Glomerular visceral epithelial cell (primary cell): ENCODE measurements around the gene GPX8.

Source experiments
- DNase-seq: peaks from one replicate; pipeline ENCODE4 v3.0.0-alpha.2; 2016; ENCODE audit errors: extremely low spot score

GPX8 gene, protein sequence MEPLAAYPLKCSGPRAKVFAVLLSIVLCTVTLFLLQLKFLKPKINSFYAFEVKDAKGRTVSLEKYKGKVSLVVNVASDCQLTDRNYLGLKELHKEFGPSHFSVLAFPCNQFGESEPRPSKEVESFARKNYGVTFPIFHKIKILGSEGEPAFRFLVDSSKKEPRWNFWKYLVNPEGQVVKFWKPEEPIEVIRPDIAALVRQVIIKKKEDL

GRCh38 chr5:55159763-55160492, at the start of gene GPX8:
TSS of gene GPX8 (plus strand) at chr5:55160171. CDS start at chr5:55160193, 22 bp downstream.
- peak; percentile 86 for DNase-seq

- no peak for DNase-seq
Measured at GRCh38 chr5:55110217-55110616, 49.8 kb upstream of the GPX8 start.

DNA sequence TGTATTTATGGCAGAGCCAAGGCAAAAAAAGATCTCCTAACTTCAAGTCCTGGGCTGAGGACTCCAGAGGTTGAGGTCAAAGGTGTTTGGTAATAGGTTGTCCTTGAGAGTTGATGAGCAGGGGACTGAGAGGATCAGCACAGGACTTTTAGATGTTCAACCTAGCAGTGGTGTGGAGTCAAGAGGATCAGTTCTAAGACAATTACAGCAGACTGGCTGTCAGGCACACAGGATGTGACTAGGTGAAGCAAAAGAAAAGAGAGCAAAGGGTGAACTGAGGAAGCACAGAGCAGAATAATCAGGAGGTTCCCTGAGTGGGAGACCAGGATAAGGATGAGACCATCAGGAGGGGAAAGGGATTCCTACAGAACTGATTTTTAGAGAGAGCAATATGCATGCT, 46.6 kb upstream of the GPX8 start:
- DNase-seq = no peak

DNA sequence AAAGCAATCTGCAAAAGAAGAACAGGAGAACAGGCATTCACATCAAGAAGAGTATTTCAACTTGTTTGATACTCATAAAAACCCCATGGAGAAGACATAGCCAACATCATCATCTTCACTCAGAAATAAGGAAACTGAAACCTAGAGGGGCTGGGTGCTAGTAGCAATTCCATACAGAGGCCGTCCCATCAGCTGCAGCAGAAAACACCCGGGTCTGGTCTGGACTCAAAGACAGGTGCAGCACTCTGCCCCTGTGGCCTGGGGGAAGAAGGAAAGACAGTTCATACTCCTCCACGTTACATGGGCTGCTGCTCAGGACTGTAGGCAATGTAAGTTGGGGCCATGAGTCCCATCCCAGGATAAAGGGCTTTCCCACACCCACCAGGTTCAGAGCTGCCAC, 45.9 kb upstream of the GPX8 start:
- DNase-seq = no peak

- DNase-seq = no peak
Measured at GRCh38 chr5:55123365-55123764, 36.6 kb upstream of the GPX8 start.

DNA sequence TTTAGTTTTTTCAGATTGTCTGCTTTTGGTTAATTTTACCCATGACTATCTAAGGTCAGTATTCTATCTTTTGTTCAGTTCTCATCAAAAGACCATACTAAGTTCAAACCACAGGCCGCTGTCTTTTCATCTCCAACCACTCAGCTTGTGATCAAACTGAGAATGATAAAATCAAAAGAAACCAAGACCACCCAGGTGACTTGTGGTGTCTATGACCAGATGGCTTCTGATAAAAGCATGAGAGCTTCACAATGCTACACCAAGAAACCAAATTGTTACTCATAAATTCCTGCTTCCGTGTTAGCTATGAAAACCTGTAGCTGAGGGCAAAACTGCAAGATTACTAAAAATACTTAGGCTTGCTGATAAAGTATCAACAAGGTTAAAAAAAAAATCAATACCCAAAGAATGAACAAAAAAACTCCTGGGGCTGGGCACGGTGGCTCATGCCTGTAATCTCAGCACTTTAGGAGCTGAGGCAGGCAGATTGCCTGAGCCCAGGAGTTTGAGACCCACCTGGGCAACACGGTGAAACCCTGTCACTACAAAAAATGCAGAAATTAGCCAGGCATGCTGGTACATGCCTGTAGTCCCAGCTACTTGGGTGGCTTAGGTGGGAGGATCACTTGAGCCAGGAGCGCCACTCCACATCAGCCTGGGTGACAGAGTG, 25.8 kb upstream of the GPX8 start:
- no peak for DNase-seq

GRCh38 chr5:55136521-55136920, 23.4 kb upstream of the GPX8 start:
- no peak for DNase-seq

DNA sequence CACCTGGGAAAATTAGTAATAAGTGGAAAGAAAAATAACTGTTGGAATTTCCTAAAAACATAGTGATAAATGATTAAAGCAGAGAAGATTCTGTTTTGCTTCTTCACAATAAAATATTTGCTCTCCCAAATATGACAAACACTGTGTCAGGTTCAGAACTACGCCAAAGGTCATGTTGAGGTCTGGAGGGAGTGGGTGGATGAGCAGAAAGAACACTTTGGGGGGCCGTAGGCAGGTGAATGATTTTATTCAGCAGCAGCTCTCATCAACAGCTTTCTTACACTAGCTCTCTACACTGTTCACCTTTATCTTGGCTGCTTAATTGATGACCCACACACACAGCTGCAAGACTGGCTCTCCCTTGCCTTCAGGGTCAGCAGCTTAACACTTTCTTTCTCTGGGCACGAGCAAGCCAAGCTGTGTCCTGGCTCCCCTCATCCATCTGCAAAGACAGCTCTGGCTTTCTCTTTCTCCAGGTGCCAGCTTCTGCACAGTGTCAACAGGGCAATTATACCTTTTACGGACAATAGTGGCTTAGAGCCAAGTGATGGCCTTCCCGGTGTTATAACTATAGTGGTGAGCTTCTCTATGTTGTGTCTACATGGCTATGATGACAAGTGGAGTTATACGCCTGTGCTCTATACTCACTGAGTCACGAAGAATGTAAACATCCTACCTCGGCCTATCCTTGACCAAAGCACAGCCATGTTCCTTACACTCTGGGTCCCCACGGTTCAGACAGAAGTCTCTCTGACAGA, 18.9 kb upstream of the GPX8 start:
- DNase-seq = no peak

- no peak for DNase-seq
Measured at GRCh38 chr5:55141945-55142690, 17.9 kb upstream of the GPX8 start.

DNA sequence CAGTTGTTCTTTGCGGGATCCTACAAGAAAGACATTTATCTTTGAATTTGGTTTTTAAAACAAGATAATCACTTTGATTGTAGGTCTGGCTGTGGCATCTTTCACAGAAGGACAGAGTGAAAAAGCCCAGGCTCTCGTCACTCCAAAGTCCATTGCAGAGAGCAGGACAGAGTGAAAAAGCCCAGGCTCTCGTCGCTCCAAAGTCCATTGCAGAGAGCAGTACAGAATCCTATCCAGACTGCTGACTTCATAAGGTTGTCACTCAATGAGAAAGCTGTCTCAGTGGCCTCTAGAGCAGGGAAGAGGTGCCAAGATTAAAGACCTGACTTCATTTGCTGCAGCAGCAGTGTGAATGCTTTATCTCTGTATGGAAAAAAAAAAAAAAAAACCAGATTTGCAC, 16.3 kb upstream of the GPX8 start:
- no peak for DNase-seq

GRCh38 chr5:55146080-55146479, 13.9 kb upstream of the GPX8 start:
- no peak for DNase-seq

GRCh38 chr5:55146543-55147151, 13.3 kb upstream of the GPX8 start:
- peak; percentile 88 for DNase-seq

DNA sequence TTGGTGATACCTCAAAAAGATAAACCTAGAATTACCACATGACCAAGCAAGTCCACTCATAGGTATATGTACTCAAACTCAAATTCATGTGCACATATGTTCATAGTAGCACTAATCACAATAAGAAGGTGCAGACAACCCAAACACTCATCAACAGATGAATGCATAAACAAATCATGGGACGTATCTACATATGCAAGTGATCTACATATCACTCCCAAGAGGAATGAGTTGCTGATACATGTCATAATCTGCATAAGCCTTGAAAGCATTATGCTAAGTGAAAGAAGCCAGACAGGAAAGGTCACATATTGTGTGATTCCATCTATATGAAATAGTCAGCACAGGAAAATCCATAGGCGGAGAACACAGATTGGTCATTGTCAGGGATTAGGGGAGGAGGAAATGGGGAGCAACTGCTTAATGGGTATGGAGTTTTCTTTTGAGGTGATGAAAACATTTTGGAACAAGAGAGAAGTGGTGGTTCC, 10.6 kb upstream of the GPX8 start:
- DNase-seq = no peak

- no peak for DNase-seq
Measured at GRCh38 chr5:55151923-55152842, 7.8 kb upstream of the GPX8 start.

- no peak for DNase-seq
Measured at GRCh38 chr5:55154873-55155272, 5.1 kb upstream of the GPX8 start.

- DNase-seq = peak; percentile 90
Measured at GRCh38 chr5:55160493-55161209, 680 bp downstream of the GPX8 start.

GRCh38 chr5:55162666-55163065, 2.7 kb downstream of the GPX8 start:
- DNase-seq = no peak

GRCh38 chr5:55171471-55171870, 11.5 kb downstream of the GPX8 start:
- DNase-seq = no peak
